MCF 10A (cell line): ENCODE data around the gene MAPRE3. TPM values are rescaled to one million over a fixed set of nuclear protein-coding genes. Genes with fewer than 3 reads are reported as not detected.

Experiments
- BruUV-seq: library from RNA; stranded (reverse); fragments of 400-500 nt; replicated peaks from 2 replicates; lab custom pipeline; 2021; lab: Mats Ljungman, UMichigan
- CTCF ChIA-PET: fragments of 300-600 bp; sonication (Branson Sonifier 250); formaldehyde crosslinking; extraction: SDS; loops from one replicate; lab custom pipeline; 2021; ENCODE audit warnings: antibody characterized with exemption, inconsistent platforms; lab: Yijun Ruan, JAX
- POLR2A ChIA-PET: fragments of 300-600, 350-650 bp; sonication (Branson Sonifier 250); formaldehyde crosslinking; extraction: SDS; loops from one replicate; lab custom pipeline; 2020; ENCODE audit warnings: antibody characterized with exemption, inconsistent platforms; lab: Yijun Ruan, JAX
- DNase-seq: peaks from one replicate; pipeline ENCODE4 v3.0.0-alpha.2; 2018; ENCODE audit not compliant: unreplicated experiment
- H3K27ac Mint-ChIP-seq: one replicate; pipeline ENCODE4 v1.8.0; 2022; ENCODE audit warnings: mild to moderate bottlenecking, low read depth, mixed read lengths; ENCODE audit not compliant: unreplicated experiment
- H3K27me3 Mint-ChIP-seq: one replicate; pipeline ENCODE4 v1.8.0; 2022; ENCODE audit warnings: mixed read lengths; ENCODE audit not compliant: insufficient read depth, unreplicated experiment
- H3K36me3 Mint-ChIP-seq: one replicate; pipeline ENCODE4 v1.8.0; 2022; ENCODE audit warnings: mild to moderate bottlenecking, moderate library complexity, mixed read lengths; ENCODE audit not compliant: insufficient read depth, unreplicated experiment
- H3K4me1 Mint-ChIP-seq: one replicate; pipeline ENCODE4 v1.8.0; 2022; ENCODE audit warnings: mixed read lengths; ENCODE audit not compliant: insufficient read depth, unreplicated experiment
- H3K4me3 Mint-ChIP-seq: one replicate; pipeline ENCODE4 v1.8.0; 2022; ENCODE audit warnings: mild to moderate bottlenecking, moderate library complexity, mixed read lengths; ENCODE audit not compliant: unreplicated experiment
- H3K9me3 Mint-ChIP-seq: one replicate; pipeline ENCODE4 v1.8.0; 2022; ENCODE audit warnings: mixed read lengths; ENCODE audit not compliant: unreplicated experiment
- intact Hi-C: fragments of 100-400 bp; cut with micrococcal nuclease; formaldehyde crosslinking; loops from 2 replicates; pipeline ENCODE4 v1.14.1; 2022
- total RNA-seq: library from RNA; stranded (reverse); gene quantifications from 2 replicates; pipeline ENCODE4 v1.2.3, GENCODE V29; 2022
- TF ChIP-seq, protein P1 (sequence below): fragments of 200-600 bp; IDR thresholded peaks from one replicate; pipeline ENCODE4 v1.8.0; 2022; ENCODE audit warnings: antibody characterized with exemption, mild to moderate bottlenecking; ENCODE audit not compliant: unreplicated experiment

Gene MAPRE3
- total RNA-seq, 1 experiment from 2014 or later, result 18.0 TPM

DNA sequence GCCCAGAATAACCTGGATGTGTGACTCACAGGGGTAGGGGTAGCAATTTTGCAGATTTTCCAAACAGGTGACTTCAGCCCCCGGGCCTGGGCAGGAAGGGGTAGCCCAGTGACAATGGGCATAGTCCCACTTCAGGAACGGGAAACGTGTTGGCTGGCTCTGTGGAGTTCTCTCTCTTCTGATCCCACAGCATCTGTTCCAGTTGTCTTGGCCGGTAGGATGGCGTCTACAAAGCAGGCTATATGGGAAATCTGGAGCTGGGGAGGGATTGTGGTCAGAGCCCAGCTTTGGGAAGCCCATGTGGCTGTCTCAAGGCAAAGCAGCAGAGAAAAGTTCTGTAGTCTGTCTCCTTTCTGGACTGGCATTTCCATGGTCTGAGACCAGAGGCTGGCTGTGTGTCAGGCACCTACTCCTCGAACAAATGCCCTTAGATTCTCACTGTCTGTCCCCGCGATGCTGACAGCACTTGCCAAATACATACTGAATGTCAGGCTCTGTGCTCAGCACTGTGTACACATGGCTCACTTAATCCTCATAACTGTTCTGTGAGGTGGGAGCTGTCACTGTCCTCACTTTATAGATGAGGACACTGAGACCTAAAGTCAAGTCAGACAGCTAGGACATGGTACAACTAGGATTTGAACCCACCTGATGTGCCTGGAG is 44.5 kb downstream of the MAPRE3 start:
- Mint-ChIP-seq H3K4me1 (peaks cover 19% of the 10 kb centered on the region), H3K27ac (no peak overlapping the region), H3K36me3 (no peaks in the 10 kb centered on the region), H3K9me3 (no peaks in the 10 kb centered on the region), H3K27me3 (no peaks in the 10 kb centered on the region), H3K4me3 (no peak overlapping the region)
- BruUV-seq, result no TSS peak
- intact Hi-C loops, result no loop called here
- DNase-seq, result no peak
- TF ChIP-seq, protein P1, sequence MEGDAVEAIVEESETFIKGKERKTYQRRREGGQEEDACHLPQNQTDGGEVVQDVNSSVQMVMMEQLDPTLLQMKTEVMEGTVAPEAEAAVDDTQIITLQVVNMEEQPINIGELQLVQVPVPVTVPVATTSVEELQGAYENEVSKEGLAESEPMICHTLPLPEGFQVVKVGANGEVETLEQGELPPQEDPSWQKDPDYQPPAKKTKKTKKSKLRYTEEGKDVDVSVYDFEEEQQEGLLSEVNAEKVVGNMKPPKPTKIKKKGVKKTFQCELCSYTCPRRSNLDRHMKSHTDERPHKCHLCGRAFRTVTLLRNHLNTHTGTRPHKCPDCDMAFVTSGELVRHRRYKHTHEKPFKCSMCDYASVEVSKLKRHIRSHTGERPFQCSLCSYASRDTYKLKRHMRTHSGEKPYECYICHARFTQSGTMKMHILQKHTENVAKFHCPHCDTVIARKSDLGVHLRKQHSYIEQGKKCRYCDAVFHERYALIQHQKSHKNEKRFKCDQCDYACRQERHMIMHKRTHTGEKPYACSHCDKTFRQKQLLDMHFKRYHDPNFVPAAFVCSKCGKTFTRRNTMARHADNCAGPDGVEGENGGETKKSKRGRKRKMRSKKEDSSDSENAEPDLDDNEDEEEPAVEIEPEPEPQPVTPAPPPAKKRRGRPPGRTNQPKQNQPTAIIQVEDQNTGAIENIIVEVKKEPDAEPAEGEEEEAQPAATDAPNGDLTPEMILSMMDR, result no peak
- CTCF ChIA-PET, result interaction anchor here (0.6 to 13.1 kb wide), 12 partner anchors 33 to 171 kb away, joined by 3 to 371 read pairs (median 4); no protein-coding TSS in a partner anchor
- POLR2A ChIA-PET, result interaction anchor here (1.2 to 1.6 kb wide), 3 partner anchors 43 to 53 kb away, joined by 3 to 4 read pairs (median 4); no protein-coding TSS in a partner anchor

GRCh38 chr2:27016801-27017325 is 46.4 kb downstream of the MAPRE3 start:
- ChIA-PET POLR2A (interaction anchor here (0.5 to 2.5 kb wide), 6 partner anchors 14 to 104 kb away, joined by 3 to 12 read pairs (median 4); partner anchors contain the start of gene MAPRE3), CTCF (interaction anchor here (0.6 to 13.1 kb wide), 42 partner anchors 8 to 895 kb away, joined by 3 to 371 read pairs (median 4); partner anchors contain the start of genes AGBL5 and TRIM54)
- Mint-ChIP-seq H3K4me3 (no peak overlapping the region), H3K27me3 (no peaks in the 10 kb centered on the region), H3K27ac (no peak overlapping the region), H3K36me3 (peaks cover 7% of the 10 kb centered on the region), H3K9me3 (no peaks in the 10 kb centered on the region), H3K4me1 (peaks cover 20% of the 10 kb centered on the region)
- peak; percentile 68 for DNase-seq
- TF ChIP-seq, protein P1, result peak; percentile 77
- BruUV-seq, result no TSS peak
- intact Hi-C loops, result loop anchor here (1.0 kb wide), 2 partner anchors 56 to 171 kb away; no protein-coding TSS in a partner anchor

DNA sequence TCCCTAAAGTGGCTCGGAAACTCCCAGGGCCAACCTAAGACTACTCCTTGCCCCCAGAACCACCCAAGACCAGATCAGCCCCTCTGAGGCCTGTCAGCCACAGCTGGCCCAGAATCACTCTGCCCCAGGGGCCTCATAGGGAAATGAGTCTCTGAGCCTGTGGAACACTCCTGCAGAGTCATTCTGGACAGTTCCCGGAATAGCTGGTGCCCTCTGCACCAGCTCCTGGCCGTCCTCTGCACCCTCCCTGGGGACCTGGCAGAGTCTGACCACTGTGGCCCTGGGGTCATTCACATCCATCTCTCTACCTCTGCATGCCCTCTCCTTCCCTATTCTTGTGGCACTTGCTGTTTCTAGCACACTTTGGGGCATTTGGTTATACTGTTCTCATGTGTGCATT is 47.7 kb downstream of the MAPRE3 start:
- intact Hi-C loops, result no loop called here
- H3K4me3 Mint-ChIP-seq, result no peak overlapping the region
- BruUV-seq, result no TSS peak
- no peaks in the 10 kb centered on the region for H3K27me3 Mint-ChIP-seq
- no peaks in the 10 kb centered on the region for H3K9me3 Mint-ChIP-seq
- H3K27ac Mint-ChIP-seq, result no peak overlapping the region
- TF ChIP-seq, protein P1, result no peak
- DNase-seq, result no peak
- CTCF ChIA-PET, result interaction anchor here (0.5 to 13.1 kb wide), 15 partner anchors 8 to 335 kb away, joined by 3 to 371 read pairs (median 5); partner anchors contain the start of gene AGBL5
- POLR2A ChIA-PET, result interaction anchor here (0.6 to 2.5 kb wide), 2 partner anchors 20 to 56 kb away, joined by 3 to 12 read pairs; no protein-coding TSS in a partner anchor
- peaks cover 7% of the 10 kb centered on the region for H3K36me3 Mint-ChIP-seq
- H3K4me1 Mint-ChIP-seq, result peaks cover 22% of the 10 kb centered on the region

GRCh38 chr2:27019459-27019858 is 49.0 kb downstream of the MAPRE3 start:
- TF ChIP-seq, protein P1, result no peak
- Mint-ChIP-seq H3K4me1 (peaks cover 22% of the 10 kb centered on the region), H3K27me3 (no peaks in the 10 kb centered on the region), H3K4me3 (no peak overlapping the region), H3K36me3 (peaks cover 12% of the 10 kb centered on the region), H3K27ac (no peak overlapping the region), H3K9me3 (no peaks in the 10 kb centered on the region)
- BruUV-seq, result no TSS peak
- intact Hi-C loops, result no loop called here
- no peak for DNase-seq
- ChIA-PET CTCF (interaction anchor here (2.2 to 13.1 kb wide), 2 partner anchors 56 to 70 kb away, joined by 6 to 371 read pairs; no protein-coding TSS in a partner anchor), POLR2A (interaction anchor here (1.8 kb wide), 1 partner anchor 15 kb away, joined by 4 read pairs; no protein-coding TSS in a partner anchor)
